Measurements from ENCODE around the gene ATP5MK.

Gene ATP5MK

GRCh38 chr10:103396789-103397087, 463 bp upstream of the ATP5MK start:
- no peak for ATAC-seq
- TF ChIP-seq ARNTL (CRISPR knock-in tag; IDR thresholded peaks at IDR 0.05; ENCODE audit: borderline replicate concordance, low read depth) (no peak), CSDC2 (CRISPR knock-in tag; IDR thresholded peaks at IDR 0.05) (no peak), ZNF8 (CRISPR knock-in tag; IDR thresholded peaks at IDR 0.05) (no peak), GLIS3 (CRISPR knock-in tag; IDR thresholded peaks at IDR 0.05) (no peak), ZNF70 (CRISPR knock-in tag; IDR thresholded peaks at IDR 0.05) (no peak), TOX (CRISPR knock-in tag; IDR thresholded peaks at IDR 0.05; ENCODE audit: borderline replicate concordance) (no peak), BACH2 (CRISPR knock-in tag; IDR thresholded peaks at IDR 0.05; ENCODE audit: borderline replicate concordance) (no peak)

GRCh38 chr10:103395754-103396066, 565 bp downstream of the ATP5MK start:
- peak; percentile 28 for ATAC-seq
- TF ChIP-seq PATZ1 (CRISPR knock-in tag; IDR thresholded peaks at IDR 0.05; ENCODE audit: borderline replicate concordance) (no peak), ZC3H10 (CRISPR knock-in tag; IDR thresholded peaks at IDR 0.05) (no peak), OSR1 (CRISPR knock-in tag; IDR thresholded peaks at IDR 0.05) (no peak), ZNF8 (CRISPR knock-in tag; IDR thresholded peaks at IDR 0.05) (no peak), ZNF70 (CRISPR knock-in tag; IDR thresholded peaks at IDR 0.05) (no peak), ISL1 (CRISPR knock-in tag; IDR thresholded peaks at IDR 0.05) (no peak), ZFP3 (CRISPR knock-in tag; IDR thresholded peaks at IDR 0.05) (no peak), SNAI2 (CRISPR knock-in tag; IDR thresholded peaks at IDR 0.05) (no peak), PPARA (CRISPR knock-in tag; IDR thresholded peaks at IDR 0.05; ENCODE audit: borderline replicate concordance) (no peak), ZNF565 (CRISPR knock-in tag; conservative IDR thresholded peaks at IDR 0.05; ENCODE audit: low read depth) (no peak), CREB5 (CRISPR knock-in tag; IDR thresholded peaks at IDR 0.05; ENCODE audit: low read depth) (no peak), ARNTL (CRISPR knock-in tag; IDR thresholded peaks at IDR 0.05; ENCODE audit: borderline replicate concordance, low read depth) (no peak), CSRNP3 (CRISPR knock-in tag; IDR thresholded peaks at IDR 0.05) (no peak), ESRRG (CRISPR knock-in tag; IDR thresholded peaks at IDR 0.05) (no peak), TOX (CRISPR knock-in tag; IDR thresholded peaks at IDR 0.05; ENCODE audit: borderline replicate concordance) (no peak), CSDC2 (CRISPR knock-in tag; IDR thresholded peaks at IDR 0.05) (no peak), TCF4 (CRISPR knock-in tag; IDR thresholded peaks at IDR 0.05; ENCODE audit: borderline replicate concordance) (no peak), GLIS3 (CRISPR knock-in tag; IDR thresholded peaks at IDR 0.05) (no peak), POU6F1 (CRISPR knock-in tag; IDR thresholded peaks at IDR 0.05; ENCODE audit: borderline replicate concordance, low read depth) (no peak)

GRCh38 chr10:103394180-103394579, 2.1 kb downstream of the ATP5MK start:
- no peak for ATAC-seq

More at GRCh38 chr10:103394180-103394579, 2.1 kb downstream of the ATP5MK start:
- no peak for TF ChIP-seq ESRRG (CRISPR knock-in tag; IDR thresholded peaks at IDR 0.05)
- TF ChIP-seq RARB (CRISPR knock-in tag; IDR thresholded peaks at IDR 0.05), result no peak
- TF ChIP-seq ISL1 (CRISPR knock-in tag; IDR thresholded peaks at IDR 0.05), result no peak
- no peak for TF ChIP-seq ZFP30 (CRISPR knock-in tag; IDR thresholded peaks at IDR 0.05)
- TF ChIP-seq TOX (CRISPR knock-in tag; IDR thresholded peaks at IDR 0.05; ENCODE audit: borderline replicate concordance), result no peak
- TF ChIP-seq SNAI2 (CRISPR knock-in tag; IDR thresholded peaks at IDR 0.05), result no peak
- TF ChIP-seq TCF4 (CRISPR knock-in tag; IDR thresholded peaks at IDR 0.05; ENCODE audit: borderline replicate concordance), result no peak
- TF ChIP-seq BACH2 (CRISPR knock-in tag; IDR thresholded peaks at IDR 0.05; ENCODE audit: borderline replicate concordance), result no peak
- TF ChIP-seq ZC3H10 (CRISPR knock-in tag; IDR thresholded peaks at IDR 0.05), result no peak
- TF ChIP-seq PPARA (CRISPR knock-in tag; IDR thresholded peaks at IDR 0.05; ENCODE audit: borderline replicate concordance), result no peak
- TF ChIP-seq ZFP3 (CRISPR knock-in tag; IDR thresholded peaks at IDR 0.05), result no peak
- TF ChIP-seq ZNF70 (CRISPR knock-in tag; IDR thresholded peaks at IDR 0.05), result no peak
- TF ChIP-seq CSRNP3 (CRISPR knock-in tag; IDR thresholded peaks at IDR 0.05), result no peak
- no peak for TF ChIP-seq TSHZ2 (CRISPR knock-in tag; IDR thresholded peaks at IDR 0.05)
- TF ChIP-seq CREB5 (CRISPR knock-in tag; IDR thresholded peaks at IDR 0.05; ENCODE audit: low read depth), result no peak
- TF ChIP-seq ZNF8 (CRISPR knock-in tag; IDR thresholded peaks at IDR 0.05), result no peak
- TF ChIP-seq CSDC2 (CRISPR knock-in tag; IDR thresholded peaks at IDR 0.05), result no peak

All from SK-N-SH treated with all-trans-retinoic acid at 6 μM for 48 hours (cell line).